IMR-90 (cell line): Measurements from ENCODE around the gene WNK1.

Experiments
- CTCF ChIP-seq: conservative IDR thresholded peaks from 2 replicates; pipeline ENCODE4 v1.5.1; 2012; ENCODE audit warnings: mild to moderate bottlenecking, low read depth, low read length, improper control_type of control experiment
- MXI1 ChIP-seq: IDR thresholded peaks from 2 replicates; pipeline ENCODE4 v1.6.1; 2012; ENCODE audit warnings: low read depth, mild to moderate bottlenecking, low read length, moderate library complexity, borderline replicate concordance
- RAD21 ChIP-seq: IDR thresholded peaks from 2 replicates; pipeline ENCODE4 v1.6.1; 2012; ENCODE audit warnings: low read length, improper control_type of control experiment
- RCOR1 ChIP-seq: IDR thresholded peaks from 2 replicates; pipeline ENCODE4 v1.6.1; 2012; ENCODE audit warnings: mild to moderate bottlenecking, low read length, improper control_type of control experiment; ENCODE audit not compliant: insufficient replicate concordance

GRCh38 chr12:909861-910260, 157.5 kb downstream of the WNK1 start:
- TF ChIP-seq CTCF (no peak), RCOR1 (no peak), RAD21 (no peak), MXI1 (no peak)
